ENCODE results near the gene INO80D.
"Not testable (repeated sequence)": the region's sequence is repeated elsewhere in the genome, so short reads cannot be mapped to it uniquely, and the experiment has no call there.

Gene INO80D, protein sequence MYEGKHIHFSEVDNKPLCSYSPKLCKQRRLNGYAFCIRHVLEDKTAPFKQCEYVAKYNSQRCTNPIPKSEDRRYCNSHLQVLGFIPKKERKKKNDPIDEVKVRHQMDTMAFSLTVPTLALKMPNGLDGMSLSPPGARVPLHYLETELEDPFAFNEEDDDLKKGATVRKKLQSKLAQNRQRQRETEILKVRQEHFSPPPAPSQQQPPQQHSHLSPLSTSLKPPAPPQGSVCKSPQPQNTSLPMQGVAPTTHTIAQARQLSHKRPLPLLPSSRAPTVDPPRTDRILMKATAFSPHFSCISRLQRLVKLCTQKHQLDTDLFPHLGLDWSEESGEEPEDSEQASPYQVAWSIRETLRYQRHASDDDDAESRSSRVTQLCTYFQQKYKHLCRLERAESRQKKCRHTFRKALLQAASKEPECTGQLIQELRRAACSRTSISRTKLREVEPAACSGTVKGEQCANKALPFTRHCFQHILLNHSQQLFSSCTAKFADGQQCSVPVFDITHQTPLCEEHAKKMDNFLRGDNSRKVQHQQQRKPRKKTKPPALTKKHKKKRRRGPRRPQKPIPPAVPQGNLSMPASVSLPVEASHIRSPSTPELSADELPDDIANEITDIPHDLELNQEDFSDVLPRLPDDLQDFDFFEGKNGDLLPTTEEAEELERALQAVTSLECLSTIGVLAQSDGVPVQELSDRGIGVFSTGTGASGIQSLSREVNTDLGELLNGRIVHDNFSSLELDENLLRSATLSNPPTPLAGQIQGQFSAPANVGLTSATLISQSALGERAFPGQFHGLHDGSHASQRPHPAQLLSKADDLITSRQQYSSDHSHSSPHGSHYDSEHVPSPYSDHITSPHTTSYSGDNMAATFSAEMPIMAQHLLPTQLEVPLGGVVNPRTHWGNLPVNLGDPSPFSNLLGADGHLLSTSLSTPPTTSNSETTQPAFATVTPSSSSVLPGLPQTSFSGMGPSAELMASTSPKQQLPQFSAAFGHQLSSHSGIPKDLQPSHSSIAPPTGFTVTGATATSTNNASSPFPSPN

DNA sequence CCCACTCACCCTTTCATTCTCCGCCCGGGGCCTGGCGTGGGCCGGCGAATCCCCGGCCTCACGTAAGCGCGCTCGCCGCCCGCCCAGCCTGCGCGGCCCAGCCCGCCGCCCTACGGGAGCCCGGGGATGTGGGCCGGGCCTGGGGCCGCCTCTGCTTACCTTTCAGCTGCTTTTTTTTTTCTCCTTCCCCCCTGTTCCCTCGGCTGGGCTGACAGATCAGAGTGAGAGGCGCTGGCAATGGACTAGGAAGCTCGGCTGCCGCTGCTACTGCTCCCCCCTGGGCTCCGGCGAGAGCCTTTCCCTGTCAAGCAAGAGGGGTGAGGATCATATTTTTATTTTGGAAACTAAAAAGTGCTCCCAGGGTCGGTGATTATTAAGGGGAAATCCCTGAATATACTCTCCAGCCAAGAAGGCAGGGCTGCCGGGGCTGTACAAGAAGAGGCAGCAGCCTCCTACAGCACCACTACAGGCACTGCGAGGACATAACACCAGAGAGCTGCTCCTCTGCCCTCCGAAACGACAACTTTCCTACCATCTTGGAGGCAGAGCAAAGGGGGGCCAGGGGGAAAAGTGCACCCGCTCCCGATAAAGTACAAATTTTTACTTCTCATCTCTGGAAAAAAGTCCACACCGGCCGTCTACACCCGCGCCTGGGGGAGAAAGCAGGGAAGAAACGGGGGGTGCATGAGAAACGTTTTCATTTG lies at the start of gene INO80D:
INO80D (minus strand) TSS at position 433 of the 704 bp plus-strand sequence. CDS start 23,158 bp downstream, outside the sequence.
- FAIRE-seq (no peak), DNase-seq (ENCODE audit: low spot score) (peak; percentile 83)

DNA sequence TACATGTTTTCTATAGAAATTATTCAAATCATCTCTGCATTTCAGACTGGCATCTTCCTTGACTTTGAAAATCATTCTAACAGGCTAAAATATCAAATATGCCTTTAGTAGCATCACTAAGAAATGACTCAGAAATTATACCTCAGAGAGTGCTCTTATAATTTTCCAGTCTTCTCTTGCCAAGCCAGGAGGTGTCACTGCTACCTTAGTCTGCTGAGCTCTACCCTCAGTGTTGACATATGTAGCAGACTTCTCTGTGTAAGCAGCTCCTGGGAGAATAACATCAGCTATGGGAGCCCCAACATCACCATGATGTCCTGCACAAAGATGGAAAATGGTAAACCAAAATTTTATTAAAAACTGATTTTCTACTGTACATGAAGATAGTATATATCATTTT lies 41.7 kb upstream of the INO80D start:
- DNase-seq (ENCODE audit: low spot score) (no peak), FAIRE-seq (no peak)

DNA sequence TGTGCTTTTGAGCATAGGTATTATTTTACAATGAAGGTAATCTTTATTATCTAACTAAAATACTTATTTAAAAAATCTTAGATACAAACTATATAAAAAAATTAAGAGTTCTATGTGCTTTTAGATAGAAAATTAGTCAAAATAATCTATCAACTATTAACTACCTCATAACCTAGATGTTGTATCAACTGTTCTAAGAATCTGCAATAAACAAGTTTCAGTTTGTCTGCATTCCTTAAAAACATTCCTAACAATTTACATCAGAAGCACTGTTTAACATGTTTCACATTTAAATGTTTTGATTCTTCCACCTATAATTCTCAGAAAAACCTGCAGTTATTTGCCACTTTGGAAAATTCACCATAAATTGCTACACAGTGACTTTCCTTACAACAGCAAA lies 39.9 kb upstream of the INO80D start:
- no peak for DNase-seq (ENCODE audit: low spot score)
- FAIRE-seq = no peak

DNA sequence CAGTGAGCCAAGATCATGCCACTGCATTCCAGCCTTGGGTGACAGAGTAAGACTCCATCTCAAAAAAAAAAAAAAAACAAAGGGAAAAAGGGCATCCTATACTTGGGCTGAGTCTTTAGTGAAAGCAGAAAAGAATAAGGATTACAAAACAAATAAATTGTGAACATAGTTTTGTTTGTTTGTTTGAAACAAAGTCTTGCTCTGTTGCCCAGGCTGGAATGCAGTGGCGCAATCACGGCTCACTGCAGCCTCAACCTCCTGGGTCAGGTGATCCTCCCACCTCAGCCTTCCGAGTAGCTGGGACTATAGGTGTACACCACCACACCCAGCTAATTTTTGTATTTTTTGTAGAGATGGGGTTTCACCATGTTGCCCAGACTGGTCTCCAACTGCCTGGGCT lies 36.6 kb upstream of the INO80D start:
- DNase-seq (ENCODE audit: low spot score); FAIRE-seq: not testable (repeated sequence)

DNA sequence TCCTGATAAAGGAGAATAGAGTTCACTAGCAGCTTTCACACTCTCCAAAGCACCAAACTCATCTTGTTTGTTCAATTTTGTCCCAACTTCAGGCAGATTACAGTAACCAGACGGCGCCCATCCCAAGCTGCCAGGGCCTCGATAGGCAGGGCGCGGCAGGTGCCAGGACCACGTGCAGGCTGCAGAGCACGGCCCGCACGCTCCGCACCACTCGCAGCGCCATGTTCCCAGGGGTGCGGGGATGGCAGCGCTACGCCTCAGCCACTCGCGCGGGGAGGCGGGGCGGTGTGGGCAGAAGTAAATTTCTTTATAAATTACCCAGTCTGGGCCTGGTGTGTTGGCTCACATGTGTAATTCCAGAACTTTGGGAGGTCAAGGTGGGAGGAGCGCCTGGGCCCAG lies 30.3 kb upstream of the INO80D start:
- DNase-seq (ENCODE audit: low spot score) (no peak), FAIRE-seq (no peak)

DNA sequence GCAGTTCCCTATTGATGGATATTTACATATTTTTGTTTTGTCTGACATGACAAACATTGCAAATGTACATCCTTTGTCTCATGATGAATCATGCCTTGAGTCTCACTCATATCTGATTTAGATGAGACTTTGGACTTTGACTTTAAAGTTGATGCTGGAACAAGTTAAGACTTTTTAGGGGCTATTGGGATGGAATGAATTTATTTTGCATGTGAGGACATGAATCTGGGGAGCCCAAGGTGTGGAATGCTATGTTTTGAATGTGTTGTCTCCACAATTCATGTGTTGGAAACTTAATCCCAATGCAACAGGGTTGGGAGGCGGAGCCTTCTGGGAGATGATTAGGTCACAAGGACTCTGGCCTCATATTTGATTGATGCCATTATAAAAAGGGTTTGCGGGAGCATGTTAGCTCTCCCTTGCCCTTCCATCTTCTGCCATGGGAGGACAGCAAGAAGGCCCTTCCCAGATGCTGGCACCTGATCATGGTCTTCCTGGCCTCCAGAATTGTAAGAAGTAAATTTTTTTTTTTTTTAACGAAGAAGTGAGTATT lies 29.1 kb upstream of the INO80D start:
- FAIRE-seq = no peak
- DNase-seq (ENCODE audit: low spot score) = no peak

DNA sequence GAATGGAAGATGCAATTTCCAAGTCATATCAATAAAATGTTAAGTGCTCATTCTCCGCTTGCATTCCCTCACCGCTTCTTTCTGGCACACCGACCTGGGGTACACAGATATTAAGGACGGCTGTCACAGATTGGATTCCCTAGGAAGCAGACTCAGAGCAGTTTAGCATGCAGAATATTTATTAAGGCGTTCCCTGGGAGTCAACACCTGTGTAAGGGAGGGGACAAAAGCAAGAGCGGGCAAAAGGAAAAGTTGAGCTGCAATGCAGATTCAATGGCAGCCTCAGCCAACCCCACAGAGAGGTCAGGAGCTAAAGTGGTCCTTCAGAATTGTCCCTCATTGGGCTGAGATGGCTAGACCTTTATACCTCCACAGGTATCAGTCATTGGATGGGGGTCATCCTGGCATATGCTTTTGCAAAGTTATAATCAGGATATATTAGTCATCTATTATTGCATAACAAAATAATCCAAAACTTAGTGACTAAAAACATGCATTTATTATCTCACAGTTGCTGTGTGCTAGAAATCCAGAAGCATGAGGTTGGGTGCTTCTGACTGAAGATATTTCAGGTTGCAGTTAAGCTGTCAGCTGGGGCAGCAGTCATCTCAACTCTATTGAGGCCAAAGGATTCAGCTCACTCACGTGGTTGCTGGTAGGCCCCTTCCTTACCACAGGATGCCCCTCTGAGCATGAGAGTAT lies 27.0 kb upstream of the INO80D start:
- no peak for FAIRE-seq
- DNase-seq (ENCODE audit: low spot score) = no peak

DNA sequence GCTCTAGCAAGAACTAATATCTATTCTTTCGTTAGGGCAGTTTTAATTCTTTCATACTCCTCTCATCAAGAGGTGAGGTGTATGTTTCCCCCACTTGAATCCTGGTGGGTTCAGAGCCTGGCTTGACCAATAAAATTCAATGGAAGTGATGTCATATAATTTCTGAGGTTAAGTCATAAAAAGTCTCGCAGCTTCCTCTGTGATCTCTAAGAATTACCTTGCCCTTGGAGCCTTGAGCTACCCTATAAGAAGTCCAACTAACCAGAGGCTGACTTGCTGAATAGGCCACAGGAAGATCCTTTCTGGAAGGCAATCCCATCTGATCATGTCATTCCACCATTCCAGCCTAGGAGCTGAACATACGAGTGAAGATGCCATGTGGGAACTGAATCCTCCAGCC lies 26.1 kb upstream of the INO80D start:
- FAIRE-seq = no peak
- no peak for DNase-seq (ENCODE audit: low spot score)

DNA sequence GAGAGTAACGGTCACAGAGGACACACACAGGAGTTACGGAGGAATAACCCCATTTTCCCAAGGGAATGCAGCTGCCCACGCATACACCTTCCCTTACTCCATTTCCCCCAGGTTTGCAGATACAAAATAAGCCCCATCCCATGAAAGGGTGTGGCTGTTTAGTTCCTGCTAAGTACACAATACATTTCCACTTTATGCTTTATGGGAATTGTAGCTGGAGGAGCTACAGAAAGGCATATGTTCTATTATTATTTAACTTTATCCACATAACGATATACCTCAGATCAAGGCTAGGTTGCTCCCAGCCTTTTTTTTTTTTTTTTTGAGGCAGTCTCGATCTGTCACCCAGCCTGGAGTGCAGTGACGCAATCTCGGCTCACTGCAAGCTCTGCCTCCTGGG lies 22.7 kb upstream of the INO80D start:
- no peak for FAIRE-seq

DNA sequence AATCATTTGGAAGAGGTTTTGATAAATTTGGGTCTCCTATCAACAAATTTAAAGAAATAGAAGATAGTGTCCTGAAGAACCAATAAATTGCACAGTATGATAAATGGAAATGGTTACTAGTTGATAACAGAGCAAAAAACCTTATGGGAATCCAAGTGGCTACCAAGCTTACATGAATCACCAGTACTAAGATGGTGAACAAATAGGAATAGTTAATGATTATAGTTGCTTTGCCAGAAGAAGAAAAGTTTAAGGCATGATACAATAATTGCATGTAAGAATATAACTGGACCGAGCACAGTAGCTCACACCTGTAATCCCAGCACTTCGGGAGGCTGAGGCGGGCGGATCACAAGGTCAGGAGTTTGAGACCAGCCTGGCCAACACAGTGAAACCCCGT lies 19.6 kb upstream of the INO80D start:
- FAIRE-seq = no peak
- DNase-seq (ENCODE audit: low spot score) = no peak

More for the DNA sequence above, 22.7 kb upstream of the INO80D start:
- DNase-seq (ENCODE audit: low spot score) = no peak

DNA sequence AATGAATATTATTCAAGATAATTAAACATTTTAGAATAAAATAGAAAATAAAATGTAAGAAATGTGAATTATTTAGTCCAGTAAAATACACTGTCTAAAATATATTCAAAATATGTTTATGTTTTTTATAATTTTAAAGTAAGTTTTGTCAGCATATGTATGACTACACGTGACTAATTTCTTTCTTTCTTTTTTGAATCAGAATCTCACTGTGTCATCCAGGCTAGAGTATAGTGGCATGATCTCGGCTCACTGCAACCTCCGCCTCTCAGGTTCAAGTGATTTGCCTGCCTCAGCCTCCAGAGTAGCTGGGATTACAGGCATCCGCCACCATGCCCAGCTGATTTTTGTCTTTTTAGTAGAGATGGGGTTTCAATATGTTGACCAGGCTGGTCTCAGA lies 19.1 kb upstream of the INO80D start:
- FAIRE-seq = no peak
- no peak for DNase-seq (ENCODE audit: low spot score)

DNA sequence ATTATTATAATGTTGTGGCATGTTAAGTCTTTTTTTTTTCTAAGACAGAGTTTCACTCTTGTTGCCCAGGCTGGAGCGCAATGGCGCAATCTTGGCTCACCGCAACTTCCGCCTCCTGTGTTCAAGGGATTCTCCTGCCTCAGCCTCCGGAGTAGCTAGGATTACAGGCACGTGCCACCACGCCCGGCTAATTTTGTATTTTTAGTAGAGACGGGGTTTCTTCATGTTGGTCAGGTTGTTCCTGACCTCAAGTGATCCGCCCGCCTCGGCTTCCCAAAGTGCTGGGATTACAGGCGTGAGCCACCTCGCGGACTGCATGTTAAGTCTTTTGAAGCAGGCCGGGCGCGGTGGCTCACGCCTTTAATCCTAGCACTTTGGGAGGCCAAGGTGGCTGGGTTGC lies 12.9 kb upstream of the INO80D start:
- FAIRE-seq; DNase-seq (ENCODE audit: low spot score): not testable (repeated sequence)

DNA sequence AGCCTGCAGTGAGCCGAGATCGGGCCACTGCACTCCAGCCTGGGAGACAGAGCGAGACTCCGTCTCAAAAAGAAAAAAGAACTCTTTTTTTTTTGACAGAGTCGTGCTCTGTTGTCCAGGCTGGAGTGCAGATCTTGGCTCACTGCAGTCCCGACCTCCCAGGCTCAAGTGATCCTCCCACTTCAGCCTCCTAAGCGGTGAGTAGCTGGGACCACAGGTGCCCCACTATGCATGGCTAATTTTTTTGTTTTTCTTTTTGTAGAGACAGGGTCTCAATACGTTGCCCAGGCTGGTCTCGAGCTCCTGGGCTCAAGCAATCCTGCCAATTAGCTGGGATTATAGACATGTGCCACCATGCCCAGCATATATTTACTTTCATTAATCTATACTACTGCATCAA lies 12.5 kb upstream of the INO80D start:
- FAIRE-seq = no peak

DNA sequence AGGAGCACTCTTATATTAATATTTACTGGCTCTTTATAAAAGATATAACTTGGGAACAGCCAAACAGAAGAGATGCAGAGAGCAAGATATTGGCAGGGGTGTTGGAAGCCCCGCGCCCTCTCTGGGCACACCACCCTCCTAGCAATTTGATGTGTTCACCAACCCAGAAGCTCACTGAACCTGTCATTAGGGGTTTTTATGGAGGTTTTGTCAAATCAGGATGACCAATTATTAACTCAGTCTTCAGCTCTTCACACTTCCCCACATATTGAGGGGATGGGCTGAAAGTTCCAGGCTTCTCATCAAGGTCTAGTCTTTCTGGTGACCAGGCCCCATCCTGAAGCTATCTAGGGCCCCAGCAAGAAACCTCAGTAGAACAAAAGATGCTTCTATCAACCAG lies 10.9 kb upstream of the INO80D start:
- DNase-seq (ENCODE audit: low spot score) (no peak), FAIRE-seq (no peak)

More for the DNA sequence above, 12.5 kb upstream of the INO80D start:
- no peak for DNase-seq (ENCODE audit: low spot score)

DNA sequence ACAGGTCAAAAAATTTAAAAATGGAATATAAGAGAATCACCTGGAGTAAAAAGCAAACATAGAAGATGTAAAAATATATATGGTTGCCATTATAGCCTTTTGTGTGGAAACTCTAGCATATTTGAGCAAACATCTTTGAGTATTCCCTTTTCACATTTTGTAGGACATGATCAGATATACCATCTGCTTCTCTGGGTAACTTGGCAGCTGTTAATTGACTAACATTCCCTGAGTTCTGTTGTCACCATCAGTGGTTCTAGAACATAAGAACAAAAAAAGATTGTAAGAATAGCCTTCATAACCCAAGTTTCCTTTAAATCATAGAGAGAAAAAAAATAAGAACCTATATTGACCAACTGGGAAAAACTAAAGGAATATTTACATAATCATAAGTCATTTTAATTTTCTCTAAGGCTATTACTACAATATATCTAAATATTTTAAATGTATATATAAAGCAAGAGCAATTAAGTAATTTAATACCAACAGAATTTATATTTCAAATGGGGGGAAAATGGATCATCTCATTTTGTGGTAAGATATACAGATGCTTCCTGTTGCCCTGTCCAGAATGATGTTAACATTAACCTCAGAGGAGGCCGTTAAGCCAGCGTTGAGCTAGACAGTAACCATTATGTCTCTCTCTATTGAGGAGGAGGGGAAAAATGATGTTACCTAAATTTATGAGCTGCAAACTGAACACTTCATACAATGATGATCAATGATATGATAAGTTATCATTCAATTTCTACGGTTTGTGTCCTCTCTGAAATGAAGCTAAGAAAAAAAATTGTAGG lies 9.8 kb upstream of the INO80D start:
- no peak for FAIRE-seq
- no peak for DNase-seq (ENCODE audit: low spot score)

DNA sequence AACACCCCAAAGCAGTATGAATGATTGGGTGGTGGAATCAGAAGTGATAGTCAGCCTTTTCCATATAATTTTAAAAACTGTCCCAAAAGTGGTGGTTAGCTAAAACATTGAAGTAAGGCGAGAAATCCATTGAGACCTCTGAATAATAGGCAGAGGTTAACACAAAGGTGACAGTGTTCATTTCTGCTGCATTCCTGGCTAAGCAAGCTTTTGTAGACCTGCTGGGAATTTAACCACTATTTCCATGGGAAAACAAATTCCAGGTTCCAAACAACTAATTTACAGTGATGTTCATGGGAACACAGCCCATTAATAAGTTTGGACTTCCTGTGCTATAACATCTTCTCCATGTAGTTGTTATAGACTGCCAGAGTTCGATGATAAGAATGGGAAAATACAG lies 6.3 kb upstream of the INO80D start:
- FAIRE-seq (no peak), DNase-seq (ENCODE audit: low spot score) (no peak)

DNA sequence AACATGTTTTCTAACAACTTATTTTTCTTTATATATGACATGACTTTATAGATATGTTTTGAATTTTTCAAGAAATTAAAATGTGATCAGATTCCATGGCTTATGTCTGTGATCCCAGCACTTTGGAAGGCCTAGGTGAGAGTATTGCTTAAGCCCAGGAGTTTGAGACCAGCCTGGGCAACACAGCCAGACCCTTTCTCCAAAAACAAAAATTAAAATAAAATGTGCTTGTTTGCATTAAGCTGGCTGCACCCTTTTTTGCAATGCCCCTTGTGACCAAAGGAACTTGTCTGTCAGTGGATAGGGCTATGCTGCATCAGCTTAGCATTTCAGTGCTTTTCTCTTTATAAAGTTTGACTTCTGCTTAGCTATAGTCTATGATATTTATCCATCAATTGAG lies 2.3 kb upstream of the INO80D start:
- DNase-seq (ENCODE audit: low spot score) (no peak), FAIRE-seq (no peak)

DNA sequence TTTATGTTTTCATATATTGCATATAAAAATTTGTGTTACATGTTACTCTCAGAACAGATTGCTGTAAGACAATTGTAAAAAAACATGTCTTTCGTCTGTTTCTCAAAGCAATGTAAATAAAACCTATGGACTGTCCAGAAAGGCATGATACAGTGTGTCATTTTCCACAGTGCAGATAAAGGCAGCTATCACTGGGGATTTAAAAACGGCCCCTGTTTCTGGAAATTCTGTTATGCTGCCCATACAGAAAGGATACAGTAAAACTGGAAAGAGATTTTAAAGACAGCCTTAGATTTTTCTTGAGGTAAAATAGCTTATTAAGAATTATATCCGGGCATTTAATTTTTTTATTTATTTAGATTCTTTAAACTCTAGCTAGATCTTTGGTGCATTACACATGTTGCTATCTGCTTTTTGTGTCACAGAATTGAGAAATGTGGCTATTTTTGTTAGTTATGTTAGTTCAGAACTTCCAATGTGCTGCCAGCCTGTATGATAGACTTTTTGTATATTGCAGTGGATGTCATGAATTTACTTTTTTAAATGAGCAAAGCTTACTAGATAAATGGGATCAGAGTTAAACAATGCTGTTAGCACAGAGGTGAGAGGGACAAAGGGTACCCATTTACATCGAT lies 859 bp upstream of the INO80D start:
- no peak for DNase-seq (ENCODE audit: low spot score)

More for the DNA sequence above, 859 bp upstream of the INO80D start:
- FAIRE-seq = no peak
